Endothelial cell of umbilical vein (primary cell): ENCODE measurements around the gene KRT76. TPM values are rescaled to one million over a fixed set of nuclear protein-coding genes. Genes with fewer than 3 reads are reported as not detected.

ENCODE experiments used
- BruUV-seq: library from RNA; stranded (reverse); fragments of 400-500 nt; replicated peaks from 2 replicates; lab custom pipeline; 2021; lab: Mats Ljungman, UMichigan
- CTCF ChIA-PET: fragments of 300-600, 350-600 bp; sonication (Branson Sonifier 250); formaldehyde crosslinking; loops from one replicate; lab custom pipeline; 2021; ENCODE audit warnings: antibody characterized with exemption, inconsistent platforms; lab: Charles Lee
- POLR2A ChIA-PET: fragments of 300-600, 350-600 bp; sonication (Branson Sonifier 250); formaldehyde crosslinking; loops from one replicate; lab custom pipeline; 2021; ENCODE audit warnings: antibody characterized with exemption, inconsistent platforms; lab: Charles Lee
- DNase-seq: peaks from one replicate; pipeline ENCODE4 v3.0.0-alpha.2; 2011; ENCODE audit warnings: low read depth, low spot score
- FAIRE-seq: peaks from 2 replicates; lab custom pipeline; 2011; peaks lifted over from hg19 to GRCh38; lab: Jason Lieb, UNC
- H2AFZ ChIP-seq: 2 replicates; pipeline ENCODE4 v1.6.0; 2012; ENCODE audit warnings: low read depth, low read length, control low read depth, inconsistent platforms
- H3K27ac ChIP-seq: 2 replicates; pipeline ENCODE4 v1.5.1; 2011; ENCODE audit warnings: low read depth, mild to moderate bottlenecking, control low read depth, low read length, moderate library complexity; ENCODE audit not compliant: insufficient read depth
- H3K27me3 ChIP-seq, 2 experiments: 2 replicates each; pipeline versions ENCODE4 v1.6.0 to v1.6.1; 2011; ENCODE audit warnings: low read length in 2 of 2, mixed read lengths in 1 of 2; ENCODE audit not compliant: control insufficient read depth in 2 of 2, insufficient read depth in 2 of 2
- H3K36me3 ChIP-seq, 2 experiments: 2 replicates in 1 of 2; 3 replicates in 1 of 2; pipeline ENCODE4 v1.5.1; 2011; ENCODE audit warnings: low read length in 2 of 2, mild to moderate bottlenecking in 1 of 2, moderate library complexity in 1 of 2; ENCODE audit not compliant: control insufficient read depth in 2 of 2, insufficient read depth in 2 of 2; ENCODE audit errors: extremely low read depth in 1 of 2
- H3K4me1 ChIP-seq: 3 replicates; pipeline ENCODE4 v1.5.1; 2011; ENCODE audit warnings: mild to moderate bottlenecking, low read length; ENCODE audit not compliant: control insufficient read depth, insufficient read depth; ENCODE audit errors: extremely low read depth
- H3K4me2 ChIP-seq: 2 replicates; pipeline ENCODE4 v1.6.1; 2011; ENCODE audit warnings: low read length, control low read depth, mixed read lengths; ENCODE audit not compliant: insufficient read depth
- H3K4me3 ChIP-seq, 3 experiments: fragments of 200-600 bp in 1 of 3; sonication (generic), shearing (Covaris generic) in 1 of 3; replicated peaks in 1 of 3; 2 replicates each; pipeline ENCODE4 v1.5.1; 2011 to 2016; ENCODE audit warnings: control low read depth in 3 of 3, low read length in 3 of 3, mild to moderate bottlenecking in 2 of 3, inconsistent platforms in 1 of 3, low read depth in 1 of 3, moderate library complexity in 1 of 3; ENCODE audit not compliant: insufficient read depth in 1 of 3
- H3K79me2 ChIP-seq: 2 replicates; pipeline ENCODE4 v1.6.0; 2012; ENCODE audit warnings: low read length, inconsistent platforms; ENCODE audit not compliant: control insufficient read depth, insufficient read depth
- H3K9ac ChIP-seq: replicated peaks from 2 replicates; pipeline ENCODE3; 2011; ENCODE audit warnings: low read length, control low read depth; ENCODE audit not compliant: insufficient read depth; ENCODE audit errors: extremely low read depth
- H3K9me1 ChIP-seq: replicated peaks from 3 replicates; pipeline ENCODE4 v1.6.0; 2011; ENCODE audit warnings: mild to moderate bottlenecking, low read length; ENCODE audit not compliant: control insufficient read depth, insufficient read depth; ENCODE audit errors: extremely low read depth
- H3K9me3 ChIP-seq: replicated peaks from 2 replicates; pipeline ENCODE4 v1.5.1; 2012; ENCODE audit warnings: low read length, inconsistent platforms; ENCODE audit not compliant: control insufficient read depth, insufficient read depth
- H4K20me1 ChIP-seq: replicated peaks from 2 replicates; pipeline ENCODE3; 2011; ENCODE audit warnings: mild to moderate bottlenecking, low read length; ENCODE audit not compliant: control insufficient read depth, insufficient read depth; ENCODE audit errors: extremely low read depth
- EZH2 ChIP-seq: IDR thresholded peaks from 2 replicates; pipeline ENCODE4 v1.6.1; 2012; ENCODE audit warnings: borderline replicate concordance, low read depth, mild to moderate bottlenecking, moderate library complexity, low read length, inconsistent platforms; ENCODE audit not compliant: severe bottlenecking
- FOS ChIP-seq: IDR thresholded peaks from 2 replicates; pipeline ENCODE4 v1.6.1; 2011; ENCODE audit warnings: mild to moderate bottlenecking, low read length, moderate library complexity, borderline replicate concordance; ENCODE audit not compliant: insufficient read depth
- GATA2 ChIP-seq: IDR thresholded peaks from 2 replicates; pipeline ENCODE4 v1.7.0; 2011; ENCODE audit warnings: low read depth, mild to moderate bottlenecking, moderate library complexity, mixed read lengths, low read length; ENCODE audit not compliant: insufficient read length, insufficient read depth
- JUN ChIP-seq: IDR thresholded peaks from 2 replicates; pipeline ENCODE4 v1.6.1; 2011; ENCODE audit warnings: borderline replicate concordance, low read depth; ENCODE audit not compliant: insufficient read length, insufficient read depth
- MYC ChIP-seq: IDR thresholded peaks from one replicate; pipeline ENCODE4 v1.6.1; 2011; ENCODE audit warnings: mild to moderate bottlenecking, low read depth, low read length
- POLR2A ChIP-seq: IDR thresholded peaks from 2 replicates; pipeline ENCODE4 v1.6.1; 2012; ENCODE audit warnings: low read depth, mild to moderate bottlenecking, control low read depth, low read length
- POLR2AphosphoS5 ChIP-seq: IDR thresholded peaks from 2 replicates; pipeline ENCODE4 v1.6.1; 2012; ENCODE audit warnings: low read depth, mild to moderate bottlenecking, control low read depth, low read length, moderate library complexity; ENCODE audit not compliant: insufficient read depth
- dilution Hi-C: fragments of 300-500 bp; cut with MboI; formaldehyde crosslinking; loops from one replicate; pipeline ENCODE4 v1.15.0; 2019; ENCODE audit warnings: low sequenced_read_pairs; ENCODE audit not compliant: extremely low pct_ligation_motif_present
- intact Hi-C: fragments of 100-400 bp; cut with micrococcal nuclease; formaldehyde crosslinking; loops from one replicate; pipeline ENCODE4 v1.10.0; 2022
- polyA plus RNA-seq, 4 experiments: library from polyadenylated mRNA; depleted of rRNA in 3 of 4; stranded (reverse) in 3 of 4; unstranded in 1 of 4; fragments of >200 nt; gene quantifications; 2 replicates each; pipeline versions ENCODE4 v1.2.1 to v1.2.3, GENCODE V29; 2011 to 2012; ENCODE audit warnings: missing spikeins in 1 of 4
- total RNA-seq: library from RNA; stranded (reverse); gene quantifications from 2 replicates; pipeline ENCODE4 v1.2.3, GENCODE V29; 2021
- TF ChIP-seq, protein P1 (sequence below): IDR thresholded peaks from 2 replicates; pipeline ENCODE4 v1.6.1; 2011; ENCODE audit not compliant: insufficient read depth, insufficient read length
- TF ChIP-seq, protein P2 (sequence below), 2 donors: IDR thresholded peaks; 1 replicate in 1 of 2; 2 replicates in 1 of 2; pipeline ENCODE4 v1.5.1; 2011; ENCODE audit warnings: low read length in 2 of 2, mild to moderate bottlenecking in 2 of 2, moderate library complexity in 2 of 2, control low read depth in 1 of 2, inconsistent platforms in 1 of 2, low read depth in 1 of 2; ENCODE audit not compliant: insufficient read depth in 1 of 2; ENCODE audit errors: extremely low read depth in 1 of 2

KRT76 gene
- total and polyA plus RNA-seq, 2 donors (not counting 3 experiments of a cell fraction or from before 2014, with no cell fraction given), result not detected

DNA sequence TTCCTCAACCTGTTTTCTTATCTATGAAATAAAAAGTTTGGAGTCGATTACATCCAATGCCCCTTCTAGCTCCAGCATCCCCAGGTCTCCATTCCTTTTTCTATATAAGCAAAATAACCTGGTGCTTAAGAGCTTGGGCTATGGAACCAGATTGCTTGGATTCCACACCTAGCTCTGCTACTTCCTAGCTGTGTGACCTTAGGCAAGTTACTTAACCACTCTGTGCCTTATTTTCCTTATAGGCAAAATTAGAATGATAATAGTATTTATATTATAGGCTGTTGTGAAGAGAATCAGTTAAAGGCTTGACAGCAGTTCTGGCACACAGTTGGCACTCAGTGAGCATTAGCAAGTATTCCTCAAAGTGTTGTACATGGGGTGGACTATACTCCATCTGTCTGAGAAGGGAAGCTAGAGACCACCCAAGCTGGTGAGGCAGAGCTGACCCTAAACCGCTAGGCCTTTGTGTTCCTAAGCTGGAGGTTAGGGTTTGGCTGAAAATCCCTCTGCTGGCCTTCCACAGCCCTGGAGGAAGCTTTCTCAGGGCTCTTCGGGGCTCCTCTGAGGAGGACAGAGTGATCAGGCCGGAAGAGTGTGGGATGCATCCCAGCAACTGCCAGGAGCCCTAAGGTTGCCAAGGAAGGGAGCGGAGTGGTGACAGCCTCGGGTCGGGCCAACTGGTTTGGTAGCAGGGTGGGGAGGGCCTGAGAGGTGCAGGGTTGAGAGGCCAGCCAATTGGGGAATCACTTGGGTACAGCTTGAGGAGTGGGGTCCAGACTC, 42.8 kb upstream of the KRT76 start:
- dilution Hi-C loops (no loop called here), intact Hi-C loops (loop anchor here (5.0 kb wide), 1 partner anchor 528 kb away; the partner anchor contains the start of gene KRT81)
- Histone ChIP-seq H3K27ac (no peak overlapping the region), H3K4me3 (no peak overlapping the region), H3K27me3 (peaks cover 0 to 1% of the 10 kb centered on the region in 2 experiments), H3K9ac (no peak overlapping the region), H3K4me1 (no peaks in the 10 kb centered on the region), H4K20me1 (no peaks in the 10 kb centered on the region), H3K9me3 (no peaks in the 10 kb centered on the region), H3K79me2 (no peaks in the 10 kb centered on the region), H3K36me3 (no peaks in the 10 kb centered on the region), H2AFZ (no peak overlapping the region), H3K4me2 (no peak overlapping the region), H3K9me1 (no peaks in the 10 kb centered on the region)
- CTCF ChIA-PET, result interaction anchor here (1.3 to 1.9 kb wide), 2 partner anchors 46 to 51 kb away, joined by 3 to 5 read pairs; no protein-coding TSS in a partner anchor
- no peak for DNase-seq
- POLR2A ChIA-PET, result no interaction called here
- FAIRE-seq, result no peak
- BruUV-seq, result no TSS peak
- no peak for TF ChIP-seq POLR2A
- TF ChIP-seq FOS, result no peak
- TF ChIP-seq, protein P1, sequence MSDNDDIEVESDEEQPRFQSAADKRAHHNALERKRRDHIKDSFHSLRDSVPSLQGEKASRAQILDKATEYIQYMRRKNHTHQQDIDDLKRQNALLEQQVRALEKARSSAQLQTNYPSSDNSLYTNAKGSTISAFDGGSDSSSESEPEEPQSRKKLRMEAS, result no peak
- TF ChIP-seq GATA2, result no peak
- TF ChIP-seq, protein P2, sequence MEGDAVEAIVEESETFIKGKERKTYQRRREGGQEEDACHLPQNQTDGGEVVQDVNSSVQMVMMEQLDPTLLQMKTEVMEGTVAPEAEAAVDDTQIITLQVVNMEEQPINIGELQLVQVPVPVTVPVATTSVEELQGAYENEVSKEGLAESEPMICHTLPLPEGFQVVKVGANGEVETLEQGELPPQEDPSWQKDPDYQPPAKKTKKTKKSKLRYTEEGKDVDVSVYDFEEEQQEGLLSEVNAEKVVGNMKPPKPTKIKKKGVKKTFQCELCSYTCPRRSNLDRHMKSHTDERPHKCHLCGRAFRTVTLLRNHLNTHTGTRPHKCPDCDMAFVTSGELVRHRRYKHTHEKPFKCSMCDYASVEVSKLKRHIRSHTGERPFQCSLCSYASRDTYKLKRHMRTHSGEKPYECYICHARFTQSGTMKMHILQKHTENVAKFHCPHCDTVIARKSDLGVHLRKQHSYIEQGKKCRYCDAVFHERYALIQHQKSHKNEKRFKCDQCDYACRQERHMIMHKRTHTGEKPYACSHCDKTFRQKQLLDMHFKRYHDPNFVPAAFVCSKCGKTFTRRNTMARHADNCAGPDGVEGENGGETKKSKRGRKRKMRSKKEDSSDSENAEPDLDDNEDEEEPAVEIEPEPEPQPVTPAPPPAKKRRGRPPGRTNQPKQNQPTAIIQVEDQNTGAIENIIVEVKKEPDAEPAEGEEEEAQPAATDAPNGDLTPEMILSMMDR (IDR thresholded peaks at IDR 0.05; ENCODE audit: extremely low read depth in 1 of 2, insufficient read depth in 1 of 2, low read depth in 1 of 2, low read length in 2 of 2), result no peak
- TF ChIP-seq MYC, result no peak
- TF ChIP-seq POLR2AphosphoS5, result no peak
- TF ChIP-seq EZH2, result no peak
- TF ChIP-seq JUN, result no peak
